HG03342 (cell line): Measurements from ENCODE around the gene ZNF345.

ENCODE experiments used
- ATAC-seq: cut with Tn5 transposase; IDR thresholded peaks from one replicate; pipeline ENCODE4 v1.9.1; 2021; ENCODE audit warnings: mild to moderate bottlenecking, moderate library complexity; ENCODE audit not compliant: unreplicated experiment

The ZNF345 gene

GRCh38 chr19:36916991-36917390 lies 66.3 kb downstream of the ZNF345 start:
- ATAC-seq = no peak

- ATAC-seq = no peak
Measured at GRCh38 chr19:36918090-36918489, 67.4 kb downstream of the ZNF345 start.
